CD4-positive, alpha-beta T cell treated with Interleukin-2 at 100 ng/mL for 4 hours (primary cell): Measurements from ENCODE around the gene MTCL1.
A peak's percentile ranks its signal among the peaks of the same experiment; 100 is the strongest.

ENCODE experiments used
- DNase-seq: peaks from one replicate; pipeline ENCODE4 v3.0.0-alpha.2; 2020; ENCODE audit warnings: low spot score

Gene MTCL1

DNA sequence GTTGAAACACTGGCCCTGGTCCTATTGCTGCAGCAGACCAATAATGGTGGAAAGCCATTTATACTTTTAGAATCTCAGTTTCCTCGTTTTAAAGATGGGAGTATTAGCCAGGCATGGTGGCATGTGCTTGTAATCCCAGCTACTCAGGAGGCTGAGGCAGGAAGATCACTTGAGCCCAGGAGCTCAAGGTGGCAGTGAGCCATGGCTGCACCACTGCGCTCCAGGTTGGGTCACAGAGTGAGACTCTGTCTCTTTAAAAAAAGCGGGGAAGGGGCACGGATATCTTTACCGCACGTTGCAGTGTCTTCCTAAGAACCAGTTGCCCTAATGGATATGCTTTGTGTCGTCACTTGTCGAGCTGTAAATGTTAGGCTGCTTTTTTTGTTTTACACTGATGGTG, 8.3 kb downstream of the MTCL1 start:
- no peak for DNase-seq

DNA sequence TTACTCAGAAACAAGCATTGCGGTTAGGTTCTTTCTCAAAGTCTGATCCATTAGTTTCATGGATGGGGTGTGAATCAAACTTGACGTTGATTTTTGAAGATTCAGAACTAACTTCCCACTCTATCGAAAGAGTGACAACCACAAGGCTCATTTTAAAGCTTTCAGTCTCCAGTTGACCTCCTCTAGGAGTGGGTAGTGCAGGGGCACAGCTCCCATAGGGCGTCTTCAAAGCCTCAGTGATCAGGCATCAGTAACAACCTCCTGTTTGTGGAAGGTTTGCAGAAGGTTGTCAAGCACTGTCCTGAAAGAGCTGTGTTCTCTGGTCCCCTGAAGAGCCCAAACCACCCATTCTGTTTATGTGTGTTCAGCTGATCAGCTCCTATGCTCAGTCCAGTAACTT, 10.2 kb downstream of the MTCL1 start:
- DNase-seq = no peak

DNA sequence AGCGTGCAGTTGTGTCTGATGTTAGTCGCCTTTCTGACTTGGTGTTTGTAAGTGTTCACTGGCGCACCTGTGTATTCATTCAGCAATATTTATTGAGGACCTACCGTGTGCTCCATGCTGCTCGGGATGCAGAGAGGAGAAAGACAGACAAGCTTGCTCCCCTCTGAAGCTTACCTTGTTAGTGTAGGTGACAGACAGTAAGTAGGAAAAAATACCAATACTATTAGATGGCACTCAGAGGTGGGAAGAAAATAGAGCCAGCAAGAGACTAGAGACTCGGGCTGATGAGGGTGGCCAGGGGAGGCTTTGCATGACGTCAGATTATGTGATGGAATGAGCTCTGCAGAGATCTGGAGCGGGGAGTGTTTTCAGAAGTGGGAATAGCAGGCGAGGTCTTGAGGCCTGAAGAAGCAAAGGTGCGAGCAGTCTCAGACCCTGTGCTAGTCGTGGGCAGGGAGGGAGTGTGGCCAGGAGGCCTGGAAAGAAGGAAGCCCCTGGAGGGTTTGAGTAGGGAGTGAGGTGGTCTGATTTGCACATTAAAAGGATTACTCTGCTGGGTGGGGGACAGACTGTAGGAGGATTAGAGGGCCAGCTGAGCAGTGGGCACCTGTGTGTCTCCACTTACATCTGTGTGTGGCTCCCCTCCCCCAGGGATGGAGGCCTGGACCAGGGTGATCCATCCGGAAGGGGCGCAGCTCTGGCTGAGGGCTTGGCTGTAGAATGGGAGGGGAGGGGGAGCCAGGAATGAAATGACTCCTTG, 11.8 kb downstream of the MTCL1 start:
- no peak for DNase-seq

DNA sequence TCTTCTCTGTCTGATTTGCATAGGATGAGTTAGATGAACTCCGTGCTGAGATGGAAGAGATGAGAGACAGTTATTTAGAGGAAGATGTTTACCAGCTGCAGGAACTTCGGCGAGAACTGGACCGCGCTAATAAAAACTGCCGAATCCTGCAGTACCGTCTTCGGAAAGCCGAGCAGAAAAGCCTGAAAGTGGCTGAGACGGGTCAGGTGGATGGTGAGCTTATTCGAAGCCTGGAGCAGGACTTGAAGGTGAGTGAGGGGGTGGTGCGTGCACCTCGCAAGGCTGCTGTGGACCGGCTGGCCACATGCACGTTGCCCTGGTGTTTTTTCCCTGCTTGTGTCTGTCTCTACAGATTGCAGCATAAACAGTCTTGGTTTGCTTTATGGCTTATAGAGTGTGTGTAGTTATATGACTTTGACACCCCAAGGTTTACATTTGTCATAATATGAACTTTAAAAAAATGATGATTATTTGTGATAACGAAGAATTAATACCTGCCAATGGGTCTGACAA, 13.1 kb downstream of the MTCL1 start:
- DNase-seq = no peak

DNA sequence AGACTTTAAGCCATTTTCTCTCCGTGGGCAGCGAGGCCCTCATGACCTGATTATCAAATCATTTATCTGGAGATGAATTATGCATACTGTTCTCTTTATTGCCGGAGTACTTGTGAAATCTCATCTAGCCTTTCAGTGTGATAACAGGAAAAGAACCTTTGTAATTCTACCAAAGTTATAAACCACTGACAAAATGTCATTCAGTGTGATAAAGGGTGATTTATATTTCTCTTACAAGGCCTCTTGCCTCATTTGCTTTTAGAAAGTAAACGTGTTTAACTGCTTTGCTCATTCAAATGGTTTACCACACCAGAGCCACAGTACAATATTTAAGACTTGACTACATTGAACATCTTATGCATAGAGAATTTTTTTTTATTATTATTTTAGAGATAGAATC, 13.8 kb downstream of the MTCL1 start:
- DNase-seq = no peak

DNA sequence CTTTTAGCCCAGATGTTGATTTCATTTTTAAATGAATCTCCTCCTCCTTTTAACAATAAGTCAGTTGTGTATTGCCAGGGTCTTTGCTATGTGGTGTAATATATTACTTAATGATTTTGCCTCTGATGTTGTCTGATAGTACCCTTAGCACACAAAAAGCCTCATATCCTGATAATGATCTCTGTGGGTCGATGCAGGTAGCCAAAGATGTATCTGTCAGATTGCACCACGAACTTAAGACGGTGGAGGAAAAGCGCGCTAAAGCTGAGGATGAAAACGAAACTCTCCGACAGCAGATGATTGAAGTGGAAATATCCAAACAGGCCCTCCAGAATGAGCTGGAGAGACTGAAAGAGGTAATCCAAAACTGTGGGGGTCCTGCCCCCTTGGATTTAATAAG, 14.8 kb downstream of the MTCL1 start:
- DNase-seq = no peak

DNA sequence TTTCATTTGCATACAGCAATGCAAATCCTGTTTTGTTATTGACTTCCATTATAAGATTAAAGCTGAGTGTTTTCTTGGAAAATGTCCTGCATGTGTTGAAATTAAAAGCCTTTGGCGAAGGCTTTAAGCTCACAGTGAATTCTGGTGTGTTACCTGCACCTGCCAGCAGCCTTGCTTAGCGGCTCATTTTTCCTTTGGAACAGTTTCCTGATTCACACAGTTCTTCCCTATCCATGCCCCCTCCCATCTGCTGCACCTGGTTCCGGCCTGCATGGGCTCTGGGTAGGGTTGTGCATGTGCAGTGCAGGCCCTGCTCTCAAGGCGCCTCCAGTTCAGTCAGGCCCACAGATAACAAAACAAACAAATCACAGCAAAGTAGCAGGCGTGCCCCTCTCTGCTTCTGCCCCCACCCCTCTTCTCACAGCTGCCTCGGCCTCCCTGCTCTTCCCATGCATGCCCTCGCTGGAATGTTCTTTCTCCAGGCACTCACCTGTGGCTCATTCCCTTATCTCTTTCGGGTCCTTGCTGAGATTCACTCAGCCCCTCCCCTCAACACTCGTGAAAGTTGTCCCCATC, 15.8 kb downstream of the MTCL1 start:
- DNase-seq = no peak

DNA sequence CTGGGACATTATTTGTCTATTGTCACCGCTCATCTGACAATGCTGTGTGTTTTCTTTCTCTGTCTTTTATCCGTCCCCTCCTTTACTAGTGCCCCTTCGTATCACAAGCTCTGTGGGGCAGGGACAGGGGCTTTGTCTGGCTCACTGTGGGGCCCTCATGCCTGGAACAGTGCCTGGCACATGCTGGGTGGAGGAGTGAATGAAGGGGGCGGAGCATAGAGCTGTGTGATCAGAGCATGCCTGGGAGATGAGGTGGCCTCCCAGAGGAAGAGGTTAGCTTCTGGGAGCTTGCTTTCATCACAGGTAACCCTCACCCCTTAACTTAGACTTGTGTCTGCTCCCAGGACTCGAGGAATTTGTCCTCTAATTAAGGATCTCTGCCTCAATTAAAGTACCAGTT, 16.4 kb downstream of the MTCL1 start:
- no peak for DNase-seq

DNA sequence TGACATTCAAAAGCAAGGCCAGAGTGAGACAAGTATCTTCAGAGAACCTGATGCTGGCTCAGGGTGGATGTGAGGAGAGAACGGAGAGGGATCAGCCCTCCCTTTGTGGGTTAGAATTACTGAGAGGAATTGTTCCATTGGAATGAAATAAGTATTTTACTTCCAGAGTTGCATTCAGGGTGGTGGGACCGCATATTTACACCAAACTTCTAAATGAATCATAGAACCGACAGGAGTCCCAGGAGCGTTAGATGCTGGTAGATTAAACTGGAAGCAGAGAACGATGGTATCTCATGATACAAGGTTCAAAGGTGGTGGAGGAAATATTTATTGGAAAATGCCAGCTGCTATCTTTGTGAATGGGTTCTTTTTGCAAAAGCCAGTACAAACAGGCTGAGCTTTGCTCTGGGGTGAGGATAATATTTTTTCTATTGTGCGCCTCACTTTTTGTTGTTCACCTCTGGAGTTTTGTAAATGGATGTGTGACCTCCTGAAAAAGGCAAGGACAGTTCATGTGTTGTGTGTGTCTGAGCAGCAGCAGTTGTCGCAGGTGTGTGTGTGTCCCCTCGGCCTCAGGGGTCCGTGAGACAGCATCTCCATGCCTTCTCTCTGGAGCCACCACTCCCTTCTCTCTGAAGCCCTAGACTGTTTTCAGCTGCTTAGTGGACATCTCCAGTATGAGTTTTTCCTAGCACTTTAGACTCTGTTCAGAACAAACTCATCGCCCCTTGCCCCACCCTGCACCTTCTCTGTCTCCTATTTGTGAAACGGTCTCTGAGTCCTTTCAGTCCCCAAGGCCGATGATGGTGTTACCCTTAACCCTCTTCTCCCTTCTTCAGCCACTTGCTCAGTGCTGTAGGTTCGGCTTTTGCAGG, 17.8 kb downstream of the MTCL1 start:
- DNase-seq = no peak

DNA sequence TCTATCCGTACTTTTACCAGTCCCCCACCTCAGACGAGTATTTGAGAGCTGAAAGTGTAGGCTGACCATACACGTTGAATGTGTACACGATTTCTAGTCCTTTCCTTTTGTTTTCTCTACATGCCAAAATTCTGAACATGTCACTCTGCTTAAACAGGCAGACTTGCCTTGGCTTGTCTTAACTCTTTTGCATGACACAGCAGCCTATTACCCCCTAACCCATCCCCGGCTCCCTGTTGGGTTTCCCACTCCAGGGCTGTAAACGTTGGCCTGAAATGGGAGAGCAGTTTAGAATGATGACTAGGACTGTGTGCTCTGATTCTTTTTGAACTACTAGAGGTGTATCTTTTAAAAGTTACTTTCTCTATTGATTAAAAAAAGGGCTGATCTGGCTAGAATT, 19.1 kb downstream of the MTCL1 start:
- no peak for DNase-seq

DNA sequence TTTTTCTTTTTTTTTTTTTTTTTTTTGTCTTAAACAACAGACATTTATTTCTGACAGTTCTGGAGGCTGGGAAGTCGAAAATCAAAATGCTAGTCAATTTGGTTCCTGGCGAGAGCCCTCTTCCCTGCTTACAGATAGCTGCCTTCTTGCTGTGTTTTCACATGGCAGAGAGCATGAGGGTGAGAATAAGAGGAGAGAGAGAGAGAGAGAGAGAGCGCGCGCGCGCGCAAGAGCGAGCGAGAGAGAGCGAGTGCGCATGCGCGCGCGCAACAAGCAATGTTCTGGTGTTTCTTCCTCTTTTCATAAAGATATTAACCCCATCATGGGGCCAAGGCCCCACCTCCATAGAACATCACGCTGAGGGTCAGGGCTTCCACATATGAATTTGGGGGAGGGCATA, 20.9 kb downstream of the MTCL1 start:
- no peak for DNase-seq

DNA sequence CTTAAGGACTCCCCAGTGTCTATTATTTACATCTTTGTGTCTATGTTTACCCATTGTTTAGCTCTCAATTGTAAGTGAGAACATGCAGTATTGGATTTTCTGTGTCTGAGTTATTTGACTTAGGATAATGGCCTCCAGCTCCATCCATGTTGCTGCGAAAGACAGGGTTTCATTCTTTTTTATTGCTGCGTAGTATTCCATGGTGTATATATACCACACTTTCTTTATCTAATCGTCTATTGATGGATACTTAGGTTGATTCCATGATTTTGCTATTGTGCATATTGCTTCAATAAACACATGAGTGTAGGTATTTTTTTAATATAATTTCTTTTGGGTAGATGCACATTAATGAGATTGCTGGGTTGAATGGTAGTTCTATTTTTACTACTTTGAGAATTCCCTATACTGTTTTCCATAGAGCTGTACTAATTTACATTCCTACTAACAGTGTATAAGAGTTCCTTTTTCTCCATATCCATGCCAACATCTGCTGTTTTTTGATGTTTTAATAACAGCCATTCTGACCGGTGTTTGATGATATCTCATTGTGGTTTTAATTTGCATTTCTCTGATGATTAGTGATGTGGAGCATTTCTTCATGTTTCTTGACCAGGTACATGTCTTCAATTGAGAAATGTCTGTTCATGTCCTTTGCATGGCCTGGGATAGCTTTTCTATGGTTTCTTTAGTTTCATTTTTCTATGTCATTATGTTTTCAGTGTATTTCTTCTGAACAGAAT, 21.8 kb downstream of the MTCL1 start:
- no peak for DNase-seq

DNA sequence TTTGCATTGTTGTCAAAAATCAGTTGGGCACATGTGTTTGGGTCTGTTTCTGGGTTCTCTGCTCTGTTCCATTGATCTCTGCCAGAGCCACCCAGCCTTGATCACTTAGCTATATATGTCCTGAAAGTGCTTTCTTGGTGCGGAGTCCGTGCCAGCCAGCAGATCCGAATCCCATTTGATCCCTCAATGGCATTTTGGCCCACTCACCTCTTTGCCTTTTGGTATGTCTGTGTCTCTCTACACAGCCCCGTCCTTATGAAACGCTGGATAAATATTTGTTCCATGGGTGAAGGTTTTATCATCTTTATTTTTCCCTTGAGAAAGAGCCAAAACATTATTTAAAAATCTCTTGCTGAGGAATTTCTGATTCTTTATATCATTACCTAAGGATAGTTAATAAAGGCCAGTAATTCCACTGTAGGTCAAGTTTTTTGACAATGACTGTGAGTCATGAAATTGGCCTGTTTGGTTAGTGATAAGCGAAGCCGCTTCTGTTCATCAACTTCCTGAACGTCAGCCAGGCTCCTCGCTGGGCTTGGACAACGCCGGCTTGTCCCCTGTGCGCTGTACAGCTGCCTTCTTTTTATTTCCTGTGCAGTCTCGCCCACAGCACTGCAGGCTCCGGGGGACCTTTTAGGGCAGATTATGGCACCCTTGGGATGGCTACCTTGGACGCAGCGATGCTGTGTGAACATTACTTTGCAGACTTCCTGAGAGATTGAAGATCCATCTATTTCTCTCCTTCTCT, 24.9 kb downstream of the MTCL1 start:
- no peak for DNase-seq

DNA sequence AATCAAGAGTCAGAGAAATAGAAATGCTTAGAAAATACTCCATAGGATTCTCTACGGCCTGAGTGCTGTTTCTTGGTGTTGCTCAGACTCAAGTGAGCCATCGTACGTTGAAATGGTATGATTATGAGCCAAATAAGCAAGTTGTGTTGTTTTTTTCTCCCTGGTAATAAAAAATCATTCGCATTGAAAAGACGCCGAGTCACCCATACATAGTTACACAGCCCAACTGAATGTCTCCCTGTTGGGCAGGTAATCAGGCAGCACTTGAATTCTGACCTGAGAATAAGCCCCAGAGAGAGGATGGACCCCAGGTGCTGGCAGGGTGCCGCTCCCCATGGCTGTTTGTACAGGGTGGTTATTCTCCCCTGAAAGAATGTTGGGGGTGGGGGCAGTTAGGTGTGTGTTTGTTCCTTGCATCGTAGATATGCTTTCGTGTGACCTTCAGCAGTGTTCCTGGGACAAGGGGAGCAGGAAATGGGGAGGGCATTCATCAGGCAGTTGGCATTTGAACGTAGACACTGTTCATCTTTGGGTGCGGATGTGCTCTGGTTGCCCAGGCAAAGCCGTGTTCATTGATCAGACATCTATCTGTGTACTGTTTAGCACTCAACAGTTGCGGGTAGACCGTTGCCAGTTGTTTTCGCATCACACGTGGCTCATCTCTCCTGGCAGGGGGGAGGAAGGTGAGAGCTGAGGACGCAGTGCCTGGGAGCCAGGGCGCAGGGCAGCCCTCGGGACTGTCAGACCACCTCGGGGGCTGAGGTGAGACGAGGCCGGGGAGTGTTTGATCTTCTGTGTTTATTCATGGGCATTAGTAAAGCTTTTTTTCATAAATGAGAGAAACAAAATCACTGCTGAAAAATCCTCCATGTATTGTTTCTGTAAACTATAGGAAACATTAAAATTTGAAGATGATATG, 27.3 kb downstream of the MTCL1 start:
- DNase-seq = no peak

DNA sequence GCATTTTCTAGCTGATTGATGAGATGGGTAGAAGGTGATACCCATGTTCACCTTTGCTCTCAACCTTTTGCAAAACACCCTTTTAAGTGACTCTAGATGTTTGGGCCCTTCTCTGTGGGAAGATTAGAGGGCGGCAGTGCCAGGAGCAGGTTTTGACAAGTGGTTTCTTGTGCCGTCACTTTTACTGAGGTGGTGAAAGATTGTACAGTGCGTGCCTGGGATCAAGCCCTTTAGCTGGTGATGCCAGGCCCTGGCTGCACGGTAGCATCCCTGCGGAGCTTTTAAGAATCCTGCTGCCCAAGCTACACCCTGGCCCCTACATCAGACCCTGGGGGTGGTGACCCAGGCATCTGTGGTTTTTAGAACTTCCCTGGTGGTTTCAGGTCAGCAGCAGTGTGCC, 29.1 kb downstream of the MTCL1 start:
- no peak for DNase-seq

DNA sequence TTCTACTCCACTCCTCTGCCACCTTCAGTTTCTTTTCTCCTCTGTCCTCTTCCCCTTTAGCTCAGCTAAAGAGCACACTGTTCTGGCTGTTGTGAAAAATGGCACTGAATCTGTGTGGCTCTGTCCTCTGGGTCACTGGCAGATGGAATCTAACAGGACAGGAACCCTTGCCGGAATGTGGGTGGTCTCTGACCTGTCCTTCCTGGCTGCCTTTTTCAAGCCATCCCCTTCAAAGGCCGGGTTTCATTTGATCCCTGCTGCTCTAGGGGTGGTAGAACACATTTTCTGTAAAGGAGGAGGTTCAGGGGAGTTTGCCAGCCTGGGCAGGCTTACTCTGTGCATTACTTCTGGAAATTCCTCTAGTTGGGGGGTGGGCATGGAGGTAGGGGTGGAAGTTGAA, 29.9 kb downstream of the MTCL1 start:
- DNase-seq = no peak

DNA sequence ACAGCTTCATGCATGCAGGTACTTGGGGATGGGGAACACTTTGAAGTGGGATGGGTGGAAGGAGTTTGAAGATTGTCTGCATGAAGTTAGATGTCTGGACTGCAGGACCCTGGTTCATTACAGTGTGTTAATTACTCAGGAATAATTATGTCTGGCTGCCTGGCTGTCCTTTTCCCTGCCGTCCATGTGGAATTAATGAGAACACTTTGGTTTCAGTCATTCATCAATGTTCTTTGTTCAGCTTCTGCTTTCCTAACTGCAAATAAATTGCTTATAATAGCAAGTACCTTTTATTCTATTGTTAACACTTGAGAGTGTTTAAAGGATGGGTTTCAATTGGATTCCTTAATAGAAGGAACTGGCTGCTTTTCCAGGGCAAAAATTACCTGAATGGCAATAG, 35.8 kb downstream of the MTCL1 start:
- DNase-seq = no peak

DNA sequence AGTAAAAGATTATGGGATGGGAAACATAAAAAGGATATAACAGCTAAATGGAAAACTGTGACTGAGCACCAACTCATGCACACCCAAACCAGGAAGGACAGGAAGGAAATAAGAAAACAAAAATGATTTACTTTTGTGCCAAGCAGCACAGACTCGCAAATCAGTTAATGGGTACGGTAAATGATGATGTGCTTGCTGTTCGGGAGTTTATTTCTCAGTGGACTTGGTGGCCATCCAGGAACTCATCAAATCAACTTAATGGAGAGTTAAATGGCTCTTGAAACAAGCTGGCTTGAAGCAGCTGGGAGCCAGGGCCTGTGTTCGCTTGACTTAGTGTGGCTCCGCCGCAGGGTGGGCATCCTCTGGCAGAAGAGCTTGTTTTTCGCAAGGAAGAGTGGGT, 36.2 kb downstream of the MTCL1 start:
- DNase-seq = no peak

DNA sequence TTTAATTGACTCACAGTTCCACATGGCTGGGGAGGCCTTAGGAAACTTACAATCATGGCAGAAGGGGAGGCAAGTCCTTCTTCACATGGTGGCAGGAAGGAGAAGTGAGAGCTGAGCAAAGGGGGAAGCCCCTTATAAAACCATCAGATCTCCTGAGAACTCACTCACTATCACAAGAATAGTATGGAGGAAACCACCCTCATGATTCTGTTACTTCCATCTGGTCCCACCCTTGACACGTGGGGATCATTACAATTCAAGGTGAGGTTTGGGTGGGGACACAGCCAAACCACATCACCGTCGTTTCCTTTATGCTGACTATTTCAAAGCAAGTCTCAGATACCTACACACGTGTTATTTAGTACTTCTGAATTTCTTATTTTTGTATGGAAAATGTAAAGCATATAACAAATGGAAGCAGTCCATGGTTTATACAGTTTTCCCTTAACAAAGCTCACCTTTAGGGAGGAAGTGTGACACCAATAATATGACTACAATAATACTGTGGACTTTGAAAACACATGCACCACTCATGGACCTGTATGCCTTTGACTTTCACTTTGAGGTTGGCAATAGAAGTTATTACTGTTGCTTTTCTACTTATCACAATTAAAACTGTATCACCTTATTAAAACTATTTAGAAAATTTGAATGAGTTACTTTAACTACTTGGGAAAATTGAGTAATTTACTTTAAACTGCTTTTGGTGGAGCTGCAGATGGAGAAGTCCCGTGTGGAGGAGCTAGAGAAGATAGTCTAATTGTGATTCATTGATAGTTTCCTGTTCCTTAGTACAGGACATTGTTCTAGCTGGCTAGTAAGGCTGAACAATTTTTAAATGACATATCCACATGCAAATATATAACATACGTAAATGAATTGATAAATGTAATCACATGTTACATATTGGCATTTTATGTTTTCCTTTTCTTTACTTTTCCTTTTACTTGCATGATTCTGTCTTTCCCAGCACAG, 37.3 kb downstream of the MTCL1 start:
- DNase-seq = peak; percentile 29
